WTC11 (cell line): ENCODE results near the gene ZNF550. TPM values are rescaled to one million over a fixed set of nuclear protein-coding genes. Genes with fewer than 3 reads are reported as not detected.

Experiments
- ATAC-seq: fragments of 200-7000 bp; cut with Tn5 transposase; 2 replicates; pipeline ENCODE4 v1.10.0; 2021; ENCODE audit warnings: mild to moderate bottlenecking, moderate library complexity
- CTCF ChIA-PET: fragments of 300-600 bp; sonication (Branson Sonifier 250); formaldehyde crosslinking; loops from one replicate; lab custom pipeline; 2021; ENCODE audit warnings: antibody characterized with exemption; lab: Charles Lee
- POLR2A ChIA-PET: fragments of 350-600 bp; sonication (Branson Sonifier 250); formaldehyde crosslinking; loops from one replicate; lab custom pipeline; 2021; ENCODE audit warnings: antibody characterized with exemption; lab: Charles Lee
- DNase-seq: peaks from one replicate; pipeline ENCODE4 v3.0.0; 2021; ENCODE audit warnings: low spot score
- H3K27ac Mint-ChIP-seq: 2 replicates; pipeline ENCODE4 v1.8.0; 2021; ENCODE audit warnings: mixed read lengths
- H3K27me3 Mint-ChIP-seq: 2 replicates; pipeline ENCODE4 v1.8.0; 2021; ENCODE audit warnings: low read depth, mild to moderate bottlenecking, moderate library complexity, mixed read lengths
- H3K36me3 Mint-ChIP-seq: 2 replicates; pipeline ENCODE4 v1.8.0; 2021; ENCODE audit warnings: mixed read lengths
- H3K4me1 Mint-ChIP-seq: 2 replicates; pipeline ENCODE4 v1.8.0; 2022; ENCODE audit warnings: mixed read lengths
- H3K4me3 Mint-ChIP-seq: 2 replicates; pipeline ENCODE4 v1.8.0; 2021; ENCODE audit warnings: mild to moderate bottlenecking, moderate library complexity, mixed read lengths
- H3K9me3 Mint-ChIP-seq: 2 replicates; pipeline ENCODE4 v1.8.0; 2021; ENCODE audit warnings: mixed read lengths
- AR ChIP-seq: fragments of 250-450 bp; sonication (Bioruptor Pico); IDR thresholded peaks from 2 replicates; pipeline ENCODE4 v1.9.0; 2021; ENCODE audit warnings: mild to moderate bottlenecking
- EMX1 ChIP-seq: fragments of 250-450 bp; sonication (Bioruptor Pico); IDR thresholded peaks from 2 replicates; pipeline ENCODE4 v1.8.0; 2021; ENCODE audit warnings: mild to moderate bottlenecking
- ESRRA ChIP-seq: sonication (generic); formaldehyde crosslinking; IDR thresholded peaks from 2 replicates; pipeline ENCODE4 v1.8.1; 2022; ENCODE audit warnings: mild to moderate bottlenecking, missing genetic modification reagents, borderline replicate concordance
- FOXK1 ChIP-seq: sonication (generic); formaldehyde crosslinking; IDR thresholded peaks from 2 replicates; pipeline ENCODE4 v1.8.0; 2022; ENCODE audit warnings: mild to moderate bottlenecking, moderate library complexity, missing genetic modification reagents
- HMGA2 ChIP-seq: fragments of 250-450 bp; sonication (Bioruptor Pico); IDR thresholded peaks from 2 replicates; pipeline ENCODE4 v1.4.0; 2021; ENCODE audit warnings: mild to moderate bottlenecking, moderate library complexity
- MXD4 ChIP-seq: fragments of 250-450 bp; sonication (Bioruptor Pico); IDR thresholded peaks from 2 replicates; pipeline ENCODE4 v1.8.0; 2021; ENCODE audit warnings: mild to moderate bottlenecking, moderate library complexity, borderline replicate concordance
- TCF7 ChIP-seq: sonication (generic); formaldehyde crosslinking; IDR thresholded peaks from 2 replicates; pipeline ENCODE4 v1.8.0; 2022; ENCODE audit warnings: mild to moderate bottlenecking, low read depth, missing genetic modification reagents, moderate library complexity
- TEAD1 ChIP-seq: sonication (generic); formaldehyde crosslinking; IDR thresholded peaks from 2 replicates; pipeline ENCODE4 v1.8.0; 2022; ENCODE audit warnings: mild to moderate bottlenecking, missing genetic modification reagents
- TEAD4 ChIP-seq: sonication (generic); formaldehyde crosslinking; IDR thresholded peaks from 2 replicates; pipeline ENCODE4 v1.8.0; 2022; ENCODE audit warnings: mild to moderate bottlenecking, missing genetic modification reagents
- ZNF263 ChIP-seq: sonication (generic); formaldehyde crosslinking; IDR thresholded peaks from 2 replicates; pipeline ENCODE4 v1.8.1; 2022; ENCODE audit warnings: low read depth, mild to moderate bottlenecking, moderate library complexity, missing genetic modification reagents
- ZNF671 ChIP-seq: fragments of 250-450 bp; sonication (Bioruptor Pico); IDR thresholded peaks from 2 replicates; pipeline ENCODE4 v1.8.0; 2021; ENCODE audit warnings: mild to moderate bottlenecking
- total RNA-seq: library from RNA; stranded (reverse); gene quantifications from 3 replicates; pipeline ENCODE4 v1.2.3, GENCODE V29; 2021
- TF ChIP-seq, protein P1 (sequence below): sonication (generic); formaldehyde crosslinking; IDR thresholded peaks from 2 replicates; pipeline ENCODE4 v1.8.1; 2022; ENCODE audit warnings: mild to moderate bottlenecking, moderate library complexity, missing genetic modification reagents
- TF ChIP-seq, protein P2 (sequence below): sonication (generic); formaldehyde crosslinking; IDR thresholded peaks from 2 replicates; pipeline ENCODE4 v1.8.1; 2023; ENCODE audit warnings: mild to moderate bottlenecking, missing genetic modification reagents, moderate library complexity
- TF ChIP-seq, protein P3 (sequence below): sonication (generic); formaldehyde crosslinking; conservative IDR thresholded peaks from 2 replicates; pipeline ENCODE4 v1.8.1; 2022; ENCODE audit warnings: mild to moderate bottlenecking, missing genetic modification reagents
- TF ChIP-seq, protein P4 (sequence below): sonication (generic); formaldehyde crosslinking; IDR thresholded peaks from 2 replicates; pipeline ENCODE4 v1.8.0; 2022; ENCODE audit warnings: mild to moderate bottlenecking, missing genetic modification reagents
- TF ChIP-seq, protein P5 (sequence below): sonication (generic); formaldehyde crosslinking; IDR thresholded peaks from 2 replicates; pipeline ENCODE4 v1.8.0; 2022; ENCODE audit warnings: mild to moderate bottlenecking, missing genetic modification reagents
- TF ChIP-seq, protein P6 (sequence below): sonication (generic); formaldehyde crosslinking; IDR thresholded peaks from 2 replicates; pipeline ENCODE4 v1.8.1; 2023; ENCODE audit warnings: mild to moderate bottlenecking, missing genetic modification reagents

Gene ZNF550
- total RNA-seq, 1 experiment from 2014 or later = 17.5 TPM

DNA sequence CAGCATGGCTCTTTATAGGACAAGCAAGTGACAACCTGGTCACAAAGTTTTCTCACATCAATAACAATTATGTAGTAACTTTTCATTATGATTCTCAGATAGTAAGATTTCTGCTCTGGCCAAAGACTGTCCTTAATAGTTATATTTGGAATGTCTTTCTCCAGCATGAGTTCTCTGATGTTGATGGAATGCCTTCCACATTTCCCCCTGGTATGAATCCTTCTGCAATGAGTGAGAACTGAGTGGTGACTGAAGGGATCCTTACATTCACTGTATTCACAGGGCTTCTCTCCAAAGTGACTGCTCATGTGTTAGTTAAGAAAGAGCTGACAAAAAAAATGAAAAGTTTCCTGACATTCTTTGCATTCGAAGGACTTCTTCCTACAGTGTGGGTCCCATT lies 13.2 kb downstream of the ZNF550 start (continued):
- TF ChIP-seq AR (no peak), ZNF263 (CRISPR knock-in tag) (no peak), ZNF671 (CRISPR knock-in tag) (no peak), EMX1 (CRISPR knock-in tag) (no peak), TCF7 (CRISPR knock-in tag) (no peak)
- TF ChIP-seq, protein P1, sequence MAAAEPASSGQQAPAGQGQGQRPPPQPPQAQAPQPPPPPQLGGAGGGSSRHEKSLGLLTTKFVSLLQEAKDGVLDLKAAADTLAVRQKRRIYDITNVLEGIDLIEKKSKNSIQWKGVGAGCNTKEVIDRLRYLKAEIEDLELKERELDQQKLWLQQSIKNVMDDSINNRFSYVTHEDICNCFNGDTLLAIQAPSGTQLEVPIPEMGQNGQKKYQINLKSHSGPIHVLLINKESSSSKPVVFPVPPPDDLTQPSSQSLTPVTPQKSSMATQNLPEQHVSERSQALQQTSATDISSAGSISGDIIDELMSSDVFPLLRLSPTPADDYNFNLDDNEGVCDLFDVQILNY (CRISPR knock-in tag) = no peak
- TF ChIP-seq, protein P2, sequence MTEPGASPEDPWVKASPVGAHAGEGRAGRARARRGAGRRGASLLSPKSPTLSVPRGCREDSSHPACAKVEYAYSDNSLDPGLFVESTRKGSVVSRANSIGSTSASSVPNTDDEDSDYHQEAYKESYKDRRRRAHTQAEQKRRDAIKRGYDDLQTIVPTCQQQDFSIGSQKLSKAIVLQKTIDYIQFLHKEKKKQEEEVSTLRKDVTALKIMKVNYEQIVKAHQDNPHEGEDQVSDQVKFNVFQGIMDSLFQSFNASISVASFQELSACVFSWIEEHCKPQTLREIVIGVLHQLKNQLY = no peak
- TF ChIP-seq, protein P3, sequence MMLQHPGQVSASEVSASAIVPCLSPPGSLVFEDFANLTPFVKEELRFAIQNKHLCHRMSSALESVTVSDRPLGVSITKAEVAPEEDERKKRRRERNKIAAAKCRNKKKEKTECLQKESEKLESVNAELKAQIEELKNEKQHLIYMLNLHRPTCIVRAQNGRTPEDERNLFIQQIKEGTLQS (CRISPR knock-in tag) = no peak

- ChIA-PET POLR2A (no interaction called here), CTCF (no interaction called here)
- Mint-ChIP-seq H3K27ac (no peak overlapping the region), H3K9me3 (peaks cover 60% of the 10 kb centered on the region), H3K4me3 (no peak overlapping the region), H3K36me3 (peaks cover 90% of the 10 kb centered on the region), H3K27me3 (peaks cover 3% of the 10 kb centered on the region; the same call in 1 of the 2 replicates), H3K4me1 (no peaks in the 10 kb centered on the region)
- no peak for TF ChIP-seq HMGA2 (CRISPR knock-in tag)
- TF ChIP-seq, protein P4, sequence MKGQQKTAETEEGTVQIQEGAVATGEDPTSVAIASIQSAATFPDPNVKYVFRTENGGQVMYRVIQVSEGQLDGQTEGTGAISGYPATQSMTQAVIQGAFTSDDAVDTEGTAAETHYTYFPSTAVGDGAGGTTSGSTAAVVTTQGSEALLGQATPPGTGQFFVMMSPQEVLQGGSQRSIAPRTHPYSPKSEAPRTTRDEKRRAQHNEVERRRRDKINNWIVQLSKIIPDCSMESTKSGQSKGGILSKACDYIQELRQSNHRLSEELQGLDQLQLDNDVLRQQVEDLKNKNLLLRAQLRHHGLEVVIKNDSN (CRISPR knock-in tag) = no peak
- no peak for TF ChIP-seq TEAD1 (CRISPR knock-in tag)
- no peak for TF ChIP-seq ESRRA
- TF ChIP-seq, protein P5, sequence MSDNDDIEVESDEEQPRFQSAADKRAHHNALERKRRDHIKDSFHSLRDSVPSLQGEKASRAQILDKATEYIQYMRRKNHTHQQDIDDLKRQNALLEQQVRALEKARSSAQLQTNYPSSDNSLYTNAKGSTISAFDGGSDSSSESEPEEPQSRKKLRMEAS = no peak
- TF ChIP-seq, protein P6, sequence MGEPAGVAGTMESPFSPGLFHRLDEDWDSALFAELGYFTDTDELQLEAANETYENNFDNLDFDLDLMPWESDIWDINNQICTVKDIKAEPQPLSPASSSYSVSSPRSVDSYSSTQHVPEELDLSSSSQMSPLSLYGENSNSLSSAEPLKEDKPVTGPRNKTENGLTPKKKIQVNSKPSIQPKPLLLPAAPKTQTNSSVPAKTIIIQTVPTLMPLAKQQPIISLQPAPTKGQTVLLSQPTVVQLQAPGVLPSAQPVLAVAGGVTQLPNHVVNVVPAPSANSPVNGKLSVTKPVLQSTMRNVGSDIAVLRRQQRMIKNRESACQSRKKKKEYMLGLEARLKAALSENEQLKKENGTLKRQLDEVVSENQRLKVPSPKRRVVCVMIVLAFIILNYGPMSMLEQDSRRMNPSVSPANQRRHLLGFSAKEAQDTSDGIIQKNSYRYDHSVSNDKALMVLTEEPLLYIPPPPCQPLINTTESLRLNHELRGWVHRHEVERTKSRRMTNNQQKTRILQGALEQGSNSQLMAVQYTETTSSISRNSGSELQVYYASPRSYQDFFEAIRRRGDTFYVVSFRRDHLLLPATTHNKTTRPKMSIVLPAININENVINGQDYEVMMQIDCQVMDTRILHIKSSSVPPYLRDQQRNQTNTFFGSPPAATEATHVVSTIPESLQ (CRISPR knock-in tag) = no peak
- TF ChIP-seq TEAD4 = no peak
- no peak for TF ChIP-seq FOXK1
- no peak for TF ChIP-seq TCF7 (CRISPR knock-in tag)
- TF ChIP-seq MXD4 (CRISPR knock-in tag) = no peak
- DNase-seq (no peak), ATAC-seq (no peak)
These were observed 21.6 kb downstream of the ZNF550 start for GRCh38 chr19:57537953-57538547.
